Sigmoid colon (tissue), 7 donors: ENCODE measurements around the gene CXCL11. TPM values are rescaled to one million over a fixed set of nuclear protein-coding genes. Genes with fewer than 3 reads are reported as not detected.

Experiments
- DNase-seq: peaks from one replicate; pipeline ENCODE4 v3.0.0-alpha.2; 2019
- H3K27ac ChIP-seq, 4 donors: fragments of 200-600 bp; sonication (generic); one replicate each; pipeline ENCODE4 v1.5.1; 2016 to 2019; ENCODE audit warnings: mild to moderate bottlenecking in 1 of 4
- H3K27me3 ChIP-seq, 3 donors: fragments of 200-600 bp; sonication (generic); one replicate each; pipeline ENCODE4 v1.5.1; 2019; ENCODE audit warnings: mild to moderate bottlenecking in 1 of 3
- H3K36me3 ChIP-seq, 4 donors: fragments of 200-600 bp; sonication (generic); one replicate each; pipeline ENCODE4 v1.5.1; 2016 to 2019
- H3K4me1 ChIP-seq, 4 donors: fragments of 200-600 bp; sonication (generic); one replicate each; pipeline ENCODE4 v1.5.1; 2017 to 2019
- H3K4me3 ChIP-seq, 4 donors: fragments of 200-600 bp; sonication (generic); one replicate each; pipeline ENCODE4 v1.5.1; 2017 to 2019; ENCODE audit warnings: mild to moderate bottlenecking in 2 of 4, moderate library complexity in 1 of 4
- H3K9me3 ChIP-seq, 4 donors: fragments of 200-600 bp in 3 of 4; sonication (generic) in 3 of 4; one replicate each; pipeline versions ENCODE4 v1.5.1 to v1.6.1; 2013 to 2019
- EP300 ChIP-seq, 4 donors: sonication (generic); formaldehyde crosslinking; IDR thresholded peaks; one replicate each; pipeline ENCODE4 v1.6.1; 2017; ENCODE audit warnings: antibody characterized with exemption in 4 of 4
- POLR2A ChIP-seq, 2 donors: fragments of 450-650 bp; IDR thresholded peaks; one replicate each; pipeline ENCODE4 v1.6.1; 2016; ENCODE audit warnings: antibody characterized with exemption in 2 of 2, mild to moderate bottlenecking in 2 of 2, moderate library complexity in 2 of 2
- POLR2AphosphoS5 ChIP-seq, 4 donors: sonication (generic); formaldehyde crosslinking; IDR thresholded peaks; one replicate each; pipeline ENCODE4 v1.6.1; 2017; ENCODE audit warnings: antibody characterized with exemption in 4 of 4
- WGBS, 2 donors: extraction: QIAGEN DNeasy Blood & Tissue Kit; methylation state at CpG; one replicate each; pipeline ENCODE4 v1.1.7; 2013; 5-methylcytosine and 5-hydroxymethylcytosine counted together
- intact Hi-C: fragments of 100-400 bp; cut with DNase I; formaldehyde crosslinking; loops from one replicate; pipeline ENCODE4 v1.15.1; 2023
- polyA plus RNA-seq, 3 donors: library from polyadenylated mRNA; stranded (reverse); fragments of 200-250 nt; gene quantifications; one replicate each; pipeline ENCODE4 v1.2.3, GENCODE V29; 2013
- total RNA-seq, 4 donors: library from RNA; depleted of rRNA; stranded (reverse); fragments of >200 nt; gene quantifications; one replicate each; pipeline ENCODE4 v1.1.0, GENCODE V29; 2016
- TF ChIP-seq, protein P1 (sequence below), 4 experiments: fragments of 450-650 bp in 3 of 4; fragments of 200-600 bp in 1 of 4; IDR thresholded peaks; one replicate each; pipeline ENCODE4 v1.5.1; 2016 to 2019; ENCODE audit warnings: antibody characterized with exemption in 4 of 4, mild to moderate bottlenecking in 3 of 4, moderate library complexity in 2 of 4
- donor health status: healthy with polysubstance abuse.
- donor health status: Bipolar disorder and iron deficiency.
- donor health status: healthy.

Gene CXCL11
- total and polyA plus RNA-seq, 7 donors: 22.0 TPM; not detected in 6

DNA sequence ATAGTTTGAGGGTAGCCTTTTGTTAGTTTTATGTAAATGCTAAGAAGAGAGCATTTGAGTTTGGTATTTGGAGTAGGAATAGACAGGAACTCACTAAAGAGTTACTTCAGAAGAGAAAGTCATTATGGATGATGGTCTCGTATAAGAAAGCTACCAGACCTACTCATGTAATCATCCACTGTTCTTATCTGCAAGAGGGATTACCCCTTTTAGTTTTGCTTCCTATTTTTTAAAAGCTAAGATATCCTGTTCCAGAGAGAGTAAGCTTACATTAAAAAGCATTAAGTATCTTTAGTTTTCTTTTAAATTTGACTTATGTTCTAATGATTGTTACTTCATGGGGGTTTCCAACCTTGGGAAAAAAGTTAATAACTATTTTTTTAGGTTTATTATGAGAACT, 26.1 kb upstream of the CXCL11 start:
- 36 to 85% methylated on average over 1 of the region's 1 CpG for WGBS, 2 donors
- no peak overlapping the region for H3K4me3 ChIP-seq
- no peak overlapping the region for H3K27ac ChIP-seq
- no peaks in the 10 kb centered on the region for H3K27me3 ChIP-seq
- no peaks in the 10 kb centered on the region for H3K4me1 ChIP-seq
- intact Hi-C loops: no loop called here
- TF ChIP-seq POLR2A (IDR thresholded peaks at IDR 0.05): no peak
- TF ChIP-seq, protein P1, sequence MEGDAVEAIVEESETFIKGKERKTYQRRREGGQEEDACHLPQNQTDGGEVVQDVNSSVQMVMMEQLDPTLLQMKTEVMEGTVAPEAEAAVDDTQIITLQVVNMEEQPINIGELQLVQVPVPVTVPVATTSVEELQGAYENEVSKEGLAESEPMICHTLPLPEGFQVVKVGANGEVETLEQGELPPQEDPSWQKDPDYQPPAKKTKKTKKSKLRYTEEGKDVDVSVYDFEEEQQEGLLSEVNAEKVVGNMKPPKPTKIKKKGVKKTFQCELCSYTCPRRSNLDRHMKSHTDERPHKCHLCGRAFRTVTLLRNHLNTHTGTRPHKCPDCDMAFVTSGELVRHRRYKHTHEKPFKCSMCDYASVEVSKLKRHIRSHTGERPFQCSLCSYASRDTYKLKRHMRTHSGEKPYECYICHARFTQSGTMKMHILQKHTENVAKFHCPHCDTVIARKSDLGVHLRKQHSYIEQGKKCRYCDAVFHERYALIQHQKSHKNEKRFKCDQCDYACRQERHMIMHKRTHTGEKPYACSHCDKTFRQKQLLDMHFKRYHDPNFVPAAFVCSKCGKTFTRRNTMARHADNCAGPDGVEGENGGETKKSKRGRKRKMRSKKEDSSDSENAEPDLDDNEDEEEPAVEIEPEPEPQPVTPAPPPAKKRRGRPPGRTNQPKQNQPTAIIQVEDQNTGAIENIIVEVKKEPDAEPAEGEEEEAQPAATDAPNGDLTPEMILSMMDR (IDR thresholded peaks at IDR 0.05): no peak
- DNase-seq: no peak
- no peaks in the 10 kb centered on the region for H3K36me3 ChIP-seq
- no peaks in the 10 kb centered on the region for H3K9me3 ChIP-seq

DNA sequence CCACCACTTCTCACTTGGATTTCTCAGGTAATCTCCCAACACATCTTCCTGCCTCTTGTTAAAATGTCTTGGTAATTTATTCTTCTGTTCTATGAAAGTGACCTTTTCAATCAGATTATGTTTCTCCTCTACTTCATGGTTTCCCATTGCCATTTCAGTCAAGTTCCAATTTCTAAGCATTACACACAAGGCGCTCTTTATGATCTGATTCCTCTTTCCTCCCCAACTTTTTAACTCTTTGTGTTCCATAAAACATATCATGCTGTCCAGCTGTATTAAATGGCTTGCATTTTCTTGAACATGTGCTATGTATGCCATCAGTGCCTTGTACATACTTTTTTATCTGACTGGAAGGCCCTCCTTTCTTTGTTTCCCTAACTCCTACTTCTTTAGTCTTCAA, 25.6 kb upstream of the CXCL11 start:
- H3K27me3 ChIP-seq: no peaks in the 10 kb centered on the region
- H3K9me3 ChIP-seq: no peaks in the 10 kb centered on the region
- no peak for DNase-seq
- WGBS, 2 donors: 75 to 85% methylated on average over 1 of the region's 1 CpG
- no peak overlapping the region for H3K27ac ChIP-seq
- H3K4me1 ChIP-seq: no peaks in the 10 kb centered on the region
- intact Hi-C loops: no loop called here
- no peak for TF ChIP-seq POLR2A (IDR thresholded peaks at IDR 0.05)
- no peak for TF ChIP-seq EP300 (IDR thresholded peaks at IDR 0.05)
- TF ChIP-seq, protein P1 (IDR thresholded peaks at IDR 0.05): no peak
- TF ChIP-seq POLR2AphosphoS5 (IDR thresholded peaks at IDR 0.05): no peak
- no peak overlapping the region for H3K4me3 ChIP-seq
- no peaks in the 10 kb centered on the region for H3K36me3 ChIP-seq

DNA sequence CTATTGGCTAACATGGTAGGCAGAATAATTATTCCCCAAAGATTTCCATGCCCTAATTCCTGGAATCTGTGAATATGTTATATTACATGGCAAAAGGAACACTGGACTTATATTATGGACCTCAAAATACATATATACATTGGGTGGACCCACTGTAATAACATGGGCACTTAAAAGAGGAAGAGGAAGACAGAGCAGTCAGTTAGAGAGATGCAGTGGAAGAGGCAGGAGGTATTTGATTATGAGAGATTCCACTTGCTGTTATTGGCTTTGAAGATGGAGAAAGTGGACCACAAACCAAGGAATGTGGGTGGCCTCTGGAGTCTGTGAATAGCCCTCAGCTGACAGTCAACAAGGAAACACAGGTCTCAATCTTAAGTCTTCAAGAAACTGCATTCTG, 24.6 kb upstream of the CXCL11 start:
- no peaks in the 10 kb centered on the region for H3K4me1 ChIP-seq
- no peaks in the 10 kb centered on the region for H3K36me3 ChIP-seq
- no peak for TF ChIP-seq POLR2AphosphoS5 (IDR thresholded peaks at IDR 0.05)
- no peak for TF ChIP-seq POLR2A (IDR thresholded peaks at IDR 0.05)
- TF ChIP-seq EP300 (IDR thresholded peaks at IDR 0.05): no peak
- TF ChIP-seq, protein P1 (IDR thresholded peaks at IDR 0.05): no peak
- H3K4me3 ChIP-seq: no peak overlapping the region
- peaks cover 0 to 9% (median 0%) of the 10 kb centered on the region in 3 donors for H3K27me3 ChIP-seq
- no peak overlapping the region for H3K27ac ChIP-seq
- H3K9me3 ChIP-seq: no peaks in the 10 kb centered on the region
- no peak for DNase-seq
- intact Hi-C loops: no loop called here

DNA sequence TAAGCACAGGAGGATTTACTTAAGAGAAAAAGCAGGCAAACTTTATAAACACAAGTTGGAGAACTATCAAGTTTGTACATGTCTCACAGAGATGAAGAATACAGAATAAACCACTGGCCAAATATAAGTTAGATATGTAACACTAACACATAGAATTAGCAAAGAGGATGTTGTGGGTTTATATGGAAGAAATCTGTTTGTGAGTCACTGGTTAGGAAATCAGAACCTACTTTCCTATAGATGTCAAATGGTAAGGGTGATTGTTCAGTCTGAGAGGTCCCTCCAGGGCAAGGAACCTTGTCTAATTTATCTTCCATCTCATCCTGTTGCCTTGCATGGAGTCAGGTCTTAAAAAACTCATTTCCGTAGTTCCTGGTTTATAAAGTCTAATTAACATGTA, 23.9 kb upstream of the CXCL11 start:
- 33 to 41% methylated on average over 1 of the region's 1 CpG for WGBS, 2 donors
- Histone ChIP-seq H3K27me3 (peaks cover 0 to 16% (median 0%) of the 10 kb centered on the region in 3 donors), H3K9me3 (no peaks in the 10 kb centered on the region), H3K4me3 (no peak overlapping the region), H3K27ac (no peak overlapping the region), H3K4me1 (no peaks in the 10 kb centered on the region), H3K36me3 (no peaks in the 10 kb centered on the region)
- intact Hi-C loops: no loop called here
- TF ChIP-seq POLR2A (IDR thresholded peaks at IDR 0.05) (no peak), EP300 (IDR thresholded peaks at IDR 0.05) (no peak), POLR2AphosphoS5 (IDR thresholded peaks at IDR 0.05) (no peak)
- TF ChIP-seq, protein P1 (IDR thresholded peaks at IDR 0.05): no peak
- no peak for DNase-seq

DNA sequence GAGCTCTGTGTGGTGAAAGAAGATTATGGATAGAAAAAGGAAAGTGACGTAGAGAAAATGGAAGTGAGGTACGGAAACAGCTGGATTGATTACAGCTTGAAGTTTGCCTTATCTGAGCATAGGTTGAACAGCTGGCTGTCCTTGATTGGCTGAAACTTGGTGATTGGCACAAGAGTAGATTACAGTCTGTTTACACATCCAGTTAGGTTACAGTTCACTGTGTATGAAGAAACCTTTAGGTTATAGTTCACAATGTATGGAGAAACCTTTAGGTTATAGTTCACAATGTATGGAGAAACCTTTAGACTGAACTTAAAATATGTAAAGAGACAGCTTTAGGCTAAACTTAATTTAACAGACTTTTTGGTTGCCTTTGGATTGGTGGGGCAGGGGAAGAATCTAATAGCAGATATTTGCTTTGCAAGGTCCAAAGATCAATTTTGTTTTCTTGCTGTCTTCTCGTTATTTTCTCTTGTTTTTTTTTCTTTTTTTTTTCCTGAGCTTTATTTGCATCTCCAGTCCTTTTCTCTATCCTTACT, 23.1 kb upstream of the CXCL11 start:
- intact Hi-C loops: no loop called here
- H3K4me3 ChIP-seq: no peak overlapping the region
- DNase-seq: no peak
- H3K27me3 ChIP-seq: peaks cover 0 to 20% (median 0%) of the 10 kb centered on the region in 3 donors
- no peak for TF ChIP-seq EP300 (IDR thresholded peaks at IDR 0.05)
- TF ChIP-seq, protein P1 (IDR thresholded peaks at IDR 0.05): no peak
- no peak for TF ChIP-seq POLR2AphosphoS5 (IDR thresholded peaks at IDR 0.05)
- no peak for TF ChIP-seq POLR2A (IDR thresholded peaks at IDR 0.05)
- H3K27ac ChIP-seq: no peak overlapping the region
- H3K9me3 ChIP-seq: no peaks in the 10 kb centered on the region
- no peaks in the 10 kb centered on the region for H3K36me3 ChIP-seq
- H3K4me1 ChIP-seq: no peaks in the 10 kb centered on the region
- WGBS, 2 donors: 16 to 68% methylated on average over 3 of the region's 3 CpGs
